DOHH2 (cell line): ENCODE measurements around the gene ZNF219.
A peak's percentile ranks its signal among the peaks of the same experiment; 100 is the strongest.

Source experiments
- H3F3A ChIP-seq: fragments of 200-600 bp; sonication (generic), shearing (Covaris generic); 2 replicates; pipeline ENCODE4 v1.6.0; 2016; ENCODE audit warnings: antibody characterized with exemption, mild to moderate bottlenecking; ENCODE audit not compliant: control insufficient read depth, insufficient read depth
- H3K27ac ChIP-seq: fragments of 200-600 bp; sonication (generic); 2 replicates; pipeline ENCODE4 v1.5.1; 2014; ENCODE audit warnings: low read depth, mild to moderate bottlenecking, low read length, moderate library complexity
- H3K27me3 ChIP-seq: fragments of 200-600 bp; sonication (generic); 2 replicates; pipeline ENCODE4 v1.6.1; 2014; ENCODE audit warnings: mild to moderate bottlenecking, low read length, mixed read lengths; ENCODE audit not compliant: control insufficient read depth
- H3K36me3 ChIP-seq: fragments of 200-600 bp; sonication (generic); 2 replicates; pipeline ENCODE4 v1.6.1; 2014; ENCODE audit warnings: mild to moderate bottlenecking, low read length, moderate library complexity, mixed read lengths; ENCODE audit not compliant: control insufficient read depth
- H3K4me1 ChIP-seq: fragments of 200-600 bp; sonication (generic); 2 replicates; pipeline ENCODE4 v1.6.1; 2014; ENCODE audit warnings: mild to moderate bottlenecking, low read length, mixed read lengths; ENCODE audit not compliant: control insufficient read depth
- H3K4me2 ChIP-seq: fragments of 200-600 bp; sonication (generic); 2 replicates; pipeline ENCODE4 v1.6.0; 2014; ENCODE audit warnings: mild to moderate bottlenecking, low read length, moderate library complexity
- H3K4me3 ChIP-seq: fragments of 200-600 bp; sonication (generic); 2 replicates; pipeline ENCODE4 v1.5.1; 2014; ENCODE audit warnings: mild to moderate bottlenecking, low read length, mixed read lengths
- H3K79me2 ChIP-seq: fragments of 200-600 bp; sonication (generic); 2 replicates; pipeline ENCODE4 v1.6.1; 2014; ENCODE audit warnings: mild to moderate bottlenecking, low read length, mixed read lengths; ENCODE audit not compliant: control insufficient read depth
- H3K9me2 ChIP-seq: fragments of 200-600 bp; sonication (generic); replicated peaks from 2 replicates; pipeline ENCODE4 v1.6.1; 2014; ENCODE audit warnings: mild to moderate bottlenecking, low read length, mixed read lengths; ENCODE audit not compliant: control insufficient read depth
- H3K9me3 ChIP-seq: fragments of 200-600 bp; sonication (generic); 2 replicates; pipeline ENCODE4 v1.6.1; 2014; ENCODE audit warnings: antibody characterized with exemption, low read length, mixed read lengths; ENCODE audit not compliant: control insufficient read depth, insufficient read depth
- H4K20me1 ChIP-seq: fragments of 200-600 bp; sonication (generic); 2 replicates; pipeline ENCODE4 v1.6.0; 2014; ENCODE audit warnings: low read depth, mild to moderate bottlenecking, antibody characterized with exemption, low read length, moderate library complexity; ENCODE audit not compliant: control insufficient read depth, insufficient read depth
- EZH2phosphoT487 ChIP-seq: fragments of 200-600 bp; sonication (generic); IDR thresholded peaks from 2 replicates; pipeline ENCODE4 v1.6.1; 2017; ENCODE audit warnings: borderline replicate concordance, mild to moderate bottlenecking, antibody characterized with exemption, low read length, moderate library complexity, mixed read lengths
- TF ChIP-seq, protein P1 (sequence below): fragments of 200-600 bp; sonication (generic); IDR thresholded peaks from one replicate; pipeline ENCODE4 v1.5.1; 2014; ENCODE audit warnings: antibody characterized with exemption, mild to moderate bottlenecking, low read depth, low read length; ENCODE audit not compliant: poor library complexity, severe bottlenecking

The ZNF219 gene

DNA sequence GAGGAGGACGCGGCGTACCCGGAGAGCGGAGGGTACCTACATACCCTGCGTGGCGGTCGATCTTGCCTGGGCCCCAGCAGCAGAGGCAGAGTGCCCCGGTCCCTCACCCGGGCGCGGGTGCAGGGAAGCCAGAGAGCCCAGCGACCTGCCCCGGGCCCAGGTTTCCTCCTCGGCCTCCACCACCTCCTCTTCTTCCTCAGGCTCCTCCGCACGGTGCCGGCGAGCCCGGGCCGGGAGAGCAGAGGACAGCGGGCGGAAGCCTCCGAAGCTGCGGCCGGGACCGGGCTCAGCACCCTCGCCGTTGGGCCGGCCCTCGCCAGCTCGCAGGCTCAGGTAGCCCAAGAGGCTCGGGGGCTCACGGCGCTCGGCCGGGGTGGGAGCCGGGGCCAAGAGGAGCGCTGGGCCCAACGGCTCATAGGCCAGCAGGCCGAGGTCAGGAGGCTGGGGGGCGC, 6.6 kb downstream of the ZNF219 start:
- peaks cover 9% of the 10 kb centered on the region for H4K20me1 ChIP-seq
- no peak overlapping the region for H3K4me2 ChIP-seq
- no peak overlapping the region for H3K4me3 ChIP-seq
- H3F3A ChIP-seq: peaks cover 8% of the 10 kb centered on the region; the same call in 1 of the 2 replicates
- TF ChIP-seq EZH2phosphoT487: no peak
- no peaks in the 10 kb centered on the region for H3K9me2 ChIP-seq
- H3K36me3 ChIP-seq: peaks cover 3% of the 10 kb centered on the region; the same call in 1 of the 2 replicates
- peaks cover 20% of the 10 kb centered on the region for H3K4me1 ChIP-seq
- no peaks in the 10 kb centered on the region for H3K27me3 ChIP-seq
- H3K79me2 ChIP-seq: no peaks in the 10 kb centered on the region
- no peaks in the 10 kb centered on the region for H3K9me3 ChIP-seq
- no peak overlapping the region for H3K27ac ChIP-seq

DNA sequence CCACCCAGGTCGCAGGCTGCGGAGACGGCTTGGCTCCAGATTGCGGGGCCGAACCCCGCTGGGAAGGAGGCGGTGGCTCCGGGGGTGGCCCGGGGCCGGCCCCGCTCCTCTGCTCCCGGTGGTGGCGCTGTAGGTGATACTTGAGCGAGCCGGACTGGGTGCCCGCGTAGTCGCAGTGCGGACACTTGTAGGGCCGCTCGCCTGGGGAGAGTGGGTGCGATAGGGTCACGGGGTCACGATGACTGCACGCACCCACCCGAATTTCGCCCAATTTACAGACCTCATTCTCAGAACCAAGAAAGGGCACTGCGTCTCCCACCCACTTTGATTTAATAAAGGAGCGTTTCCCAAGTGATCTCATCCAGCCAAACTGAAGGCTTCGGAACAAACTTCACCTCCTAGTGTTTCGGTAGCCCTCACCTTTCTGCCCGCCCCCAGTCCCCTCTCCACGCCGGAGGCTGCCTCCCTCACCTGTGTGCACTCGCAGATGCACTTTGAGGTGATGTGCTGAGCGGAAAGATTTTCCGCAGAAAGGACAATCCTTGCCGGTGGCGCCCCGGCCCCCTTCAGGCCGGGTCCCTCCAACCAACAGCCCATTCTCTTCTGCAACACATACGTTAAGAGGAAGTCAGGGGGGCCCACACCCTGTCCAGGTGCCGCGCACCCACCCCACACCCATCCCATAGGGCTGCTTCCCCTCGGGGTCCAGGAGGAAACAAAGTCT, 7.4 kb downstream of the ZNF219 start:
- no peaks in the 10 kb centered on the region for H3K27me3 ChIP-seq
- H3K4me3 ChIP-seq: no peak overlapping the region
- TF ChIP-seq EZH2phosphoT487: no peak
- TF ChIP-seq, protein P1, sequence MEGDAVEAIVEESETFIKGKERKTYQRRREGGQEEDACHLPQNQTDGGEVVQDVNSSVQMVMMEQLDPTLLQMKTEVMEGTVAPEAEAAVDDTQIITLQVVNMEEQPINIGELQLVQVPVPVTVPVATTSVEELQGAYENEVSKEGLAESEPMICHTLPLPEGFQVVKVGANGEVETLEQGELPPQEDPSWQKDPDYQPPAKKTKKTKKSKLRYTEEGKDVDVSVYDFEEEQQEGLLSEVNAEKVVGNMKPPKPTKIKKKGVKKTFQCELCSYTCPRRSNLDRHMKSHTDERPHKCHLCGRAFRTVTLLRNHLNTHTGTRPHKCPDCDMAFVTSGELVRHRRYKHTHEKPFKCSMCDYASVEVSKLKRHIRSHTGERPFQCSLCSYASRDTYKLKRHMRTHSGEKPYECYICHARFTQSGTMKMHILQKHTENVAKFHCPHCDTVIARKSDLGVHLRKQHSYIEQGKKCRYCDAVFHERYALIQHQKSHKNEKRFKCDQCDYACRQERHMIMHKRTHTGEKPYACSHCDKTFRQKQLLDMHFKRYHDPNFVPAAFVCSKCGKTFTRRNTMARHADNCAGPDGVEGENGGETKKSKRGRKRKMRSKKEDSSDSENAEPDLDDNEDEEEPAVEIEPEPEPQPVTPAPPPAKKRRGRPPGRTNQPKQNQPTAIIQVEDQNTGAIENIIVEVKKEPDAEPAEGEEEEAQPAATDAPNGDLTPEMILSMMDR: no peak
- peaks cover 3% of the 10 kb centered on the region; the same call in 1 of the 2 replicates for H3K36me3 ChIP-seq
- H3K4me2 ChIP-seq: no peak overlapping the region
- no peaks in the 10 kb centered on the region for H3K9me3 ChIP-seq
- peaks cover 9% of the 10 kb centered on the region for H4K20me1 ChIP-seq
- H3K4me1 ChIP-seq: peaks cover 20% of the 10 kb centered on the region
- H3K9me2 ChIP-seq: no peaks in the 10 kb centered on the region
- H3K27ac ChIP-seq: no peak overlapping the region
- H3K79me2 ChIP-seq: no peaks in the 10 kb centered on the region
- H3F3A ChIP-seq: peaks cover 1% of the 10 kb centered on the region; the same call in 1 of the 2 replicates

DNA sequence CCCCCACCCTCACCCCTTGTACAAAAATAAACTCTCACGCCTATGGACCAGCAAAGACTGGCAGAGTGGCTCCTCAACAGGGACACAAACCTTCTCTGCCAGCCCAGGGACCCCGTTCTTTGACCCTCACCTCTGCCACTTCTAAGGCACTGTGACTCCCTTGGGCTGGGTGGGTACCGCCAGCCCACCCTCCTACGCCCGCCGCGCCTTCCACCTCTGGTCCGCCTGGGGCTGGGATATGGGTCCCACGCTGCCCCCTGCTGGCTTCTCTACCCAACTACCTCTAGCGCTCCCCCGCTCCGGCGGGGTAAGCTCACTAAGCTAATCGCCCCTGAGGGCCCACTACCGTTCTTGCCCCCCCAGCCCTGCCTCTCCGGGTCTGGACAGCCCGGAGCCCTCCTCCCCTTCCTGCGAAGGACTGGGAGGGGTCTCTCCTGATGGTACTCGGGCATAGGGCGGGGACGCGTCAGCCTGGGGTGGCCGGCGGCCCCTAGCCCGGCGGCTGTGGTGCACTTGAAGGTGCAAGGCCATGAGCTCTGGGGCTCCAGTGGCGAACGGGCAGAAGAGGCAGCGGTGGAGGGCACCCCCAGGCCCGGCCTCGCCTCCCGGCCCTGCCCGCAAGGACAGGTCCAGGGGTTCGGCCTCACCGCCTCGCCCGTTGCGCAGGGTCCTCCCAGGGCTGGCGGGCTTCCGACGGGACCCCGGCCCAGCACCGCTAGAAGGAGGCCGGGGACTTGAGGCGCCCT, 8.1 kb downstream of the ZNF219 start:
- H3F3A ChIP-seq: no peaks in the 10 kb centered on the region
- no peaks in the 10 kb centered on the region for H3K79me2 ChIP-seq
- no peaks in the 10 kb centered on the region for H3K9me3 ChIP-seq
- H3K27ac ChIP-seq: no peak overlapping the region
- peaks cover 9% of the 10 kb centered on the region for H4K20me1 ChIP-seq
- no peaks in the 10 kb centered on the region for H3K9me2 ChIP-seq
- no peaks in the 10 kb centered on the region for H3K27me3 ChIP-seq
- H3K36me3 ChIP-seq: peaks cover 3% of the 10 kb centered on the region; the same call in 1 of the 2 replicates
- H3K4me2 ChIP-seq: no peak overlapping the region
- no peak overlapping the region for H3K4me3 ChIP-seq
- peaks cover 20% of the 10 kb centered on the region for H3K4me1 ChIP-seq
- TF ChIP-seq, protein P1: peak; percentile 67
- no peak for TF ChIP-seq EZH2phosphoT487

DNA sequence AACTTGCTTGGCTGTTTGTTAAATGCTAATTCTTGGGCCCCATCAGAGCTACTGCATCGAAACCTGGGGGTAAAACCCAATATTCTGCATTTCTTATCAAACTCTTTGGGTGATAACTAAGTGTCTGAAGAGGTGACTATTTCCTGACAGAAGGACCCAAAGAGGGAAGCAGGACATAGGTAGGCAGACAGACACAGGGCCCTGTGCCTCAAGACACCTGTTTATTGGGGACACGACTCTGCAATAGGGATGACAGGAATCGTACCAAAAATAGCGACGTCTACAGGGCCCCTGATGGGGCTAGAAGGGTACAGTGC, 8.6 kb downstream of the ZNF219 start:
- Histone ChIP-seq H3F3A (no peaks in the 10 kb centered on the region), H3K9me3 (no peaks in the 10 kb centered on the region), H3K79me2 (no peaks in the 10 kb centered on the region), H3K4me1 (peaks cover 20% of the 10 kb centered on the region), H4K20me1 (peaks cover 9% of the 10 kb centered on the region), H3K9me2 (no peaks in the 10 kb centered on the region), H3K4me2 (no peak overlapping the region), H3K36me3 (peaks cover 3% of the 10 kb centered on the region; the same call in 1 of the 2 replicates), H3K4me3 (no peak overlapping the region), H3K27me3 (no peaks in the 10 kb centered on the region), H3K27ac (no peak overlapping the region)
- TF ChIP-seq, protein P1: no peak
- TF ChIP-seq EZH2phosphoT487: no peak
